Activated CD4-positive, alpha-beta T cell treated with anti-CD3 and anti-CD28 coated beads for 48 hours (primary cell): ENCODE measurements around the gene DEF6.

Experiments
- DNase-seq: peaks from one replicate; pipeline ENCODE4 v3.0.0-alpha.2; 2020

The DEF6 gene

GRCh38 chr6:35297601-35298481 is at the start of gene DEF6:
TSS of gene DEF6 (plus strand) at chr6:35297818. CDS start at chr6:35297857, 39 bp downstream.
- peak; percentile 92 for DNase-seq

GRCh38 chr6:35248300-35248699 is 49.3 kb upstream of the DEF6 start:
- DNase-seq = no peak

GRCh38 chr6:35248965-35249364 is 48.7 kb upstream of the DEF6 start:
- no peak for DNase-seq

- DNase-seq = no peak
Observed at GRCh38 chr6:35251949-35252348, 45.7 kb upstream of the DEF6 start.

GRCh38 chr6:35253249-35253648 is 44.4 kb upstream of the DEF6 start:
- no peak for DNase-seq

GRCh38 chr6:35258336-35258735 is 39.3 kb upstream of the DEF6 start:
- DNase-seq = no peak

- no peak for DNase-seq
Observed at GRCh38 chr6:35258858-35259193, 38.8 kb upstream of the DEF6 start.

- peak; percentile 96 for DNase-seq
Observed at GRCh38 chr6:35259194-35259947, 38.2 kb upstream of the DEF6 start, which contains the start of gene ZNF76. TSS of gene ZNF76 (plus strand) at chr6:35259735. CDS start at chr6:35281152, 21,417 bp downstream.

GRCh38 chr6:35259948-35260590 is 37.5 kb upstream of the DEF6 start:
- peak; percentile 84 for DNase-seq

- DNase-seq = no peak
Observed at GRCh38 chr6:35260591-35261570, 36.7 kb upstream of the DEF6 start.

GRCh38 chr6:35262596-35262995 is 35.0 kb upstream of the DEF6 start:
- no peak for DNase-seq

- no peak for DNase-seq
Observed at GRCh38 chr6:35264550-35265274, 32.9 kb upstream of the DEF6 start.

- DNase-seq = no peak
Observed at GRCh38 chr6:35265523-35265922, 32.1 kb upstream of the DEF6 start.

- DNase-seq = no peak
Observed at GRCh38 chr6:35267446-35267845, 30.2 kb upstream of the DEF6 start.

- no peak for DNase-seq
Observed at GRCh38 chr6:35267897-35268296, 29.7 kb upstream of the DEF6 start.

- DNase-seq = no peak
Observed at GRCh38 chr6:35272005-35272404, 25.6 kb upstream of the DEF6 start.

- no peak for DNase-seq
Observed at GRCh38 chr6:35273822-35274559, 23.6 kb upstream of the DEF6 start.

- DNase-seq = no peak
Observed at GRCh38 chr6:35275744-35276260, 21.8 kb upstream of the DEF6 start.

- DNase-seq = no peak
Observed at GRCh38 chr6:35278708-35279107, 18.9 kb upstream of the DEF6 start.

- no peak for DNase-seq
Observed at GRCh38 chr6:35280903-35281302, 16.7 kb upstream of the DEF6 start.

- no peak for DNase-seq
Observed at GRCh38 chr6:35282472-35282871, 15.1 kb upstream of the DEF6 start.
